ENCODE results near the gene PGAP1.

DNA sequence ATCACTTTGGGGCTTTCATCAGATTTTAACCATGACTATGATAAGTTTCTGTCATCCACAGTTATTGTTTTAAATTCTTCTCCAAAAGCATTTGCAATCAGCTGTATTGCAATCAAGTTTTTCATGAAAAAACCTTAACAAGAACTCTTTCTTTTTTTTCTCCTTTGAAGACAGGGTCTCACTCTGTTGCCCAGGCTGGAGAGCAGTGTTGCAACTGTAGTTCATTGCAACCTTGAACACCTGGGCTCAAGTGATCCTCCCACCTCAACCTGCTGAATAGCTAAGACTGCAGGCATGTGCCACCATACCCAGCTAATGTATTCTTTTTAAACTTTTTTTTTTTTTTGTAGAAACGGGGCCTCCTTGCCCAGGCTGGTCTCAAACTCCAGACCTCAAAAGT lies 71.9 kb downstream of the PGAP1 start:
- TF ChIP-seq POLR2A (IDR thresholded peaks at IDR 0.05; ENCODE audit: control extremely low read depth in 1 of 2, low read depth in 2 of 2, low read length in 2 of 2) (no peak), POLR2AphosphoS5 (IDR thresholded peaks at IDR 0.05; ENCODE audit: low read depth, low read length) (no peak), EZH2 (IDR thresholded peaks at IDR 0.05; ENCODE audit: low read depth, low read length, severe bottlenecking) (no peak), TBP (IDR thresholded peaks at IDR 0.05; ENCODE audit: low read depth, low read length) (no peak), JUN (IDR thresholded peaks at IDR 0.05; ENCODE audit: low read depth, low read length) (no peak), RBBP5 (IDR thresholded peaks at IDR 0.05; ENCODE audit: borderline replicate concordance, low read depth, low read length) (no peak), GTF2F1 (IDR thresholded peaks at IDR 0.05; ENCODE audit: borderline replicate concordance, low read depth, low read length) (no peak), ZNF274 (IDR thresholded peaks at IDR 0.05; ENCODE audit: borderline replicate concordance, extremely low read depth, low read length) (no peak), HDAC6 (IDR thresholded peaks at IDR 0.05; ENCODE audit: low read depth, low read length) (no peak), TAF7 (optimal IDR thresholded peaks at IDR 0.05; ENCODE audit: borderline replicate concordance, low read depth, low read length) (no peak), CHD1 (IDR thresholded peaks at IDR 0.05; ENCODE audit: low read depth, low read length) (no peak)
- TF ChIP-seq, protein P1, sequence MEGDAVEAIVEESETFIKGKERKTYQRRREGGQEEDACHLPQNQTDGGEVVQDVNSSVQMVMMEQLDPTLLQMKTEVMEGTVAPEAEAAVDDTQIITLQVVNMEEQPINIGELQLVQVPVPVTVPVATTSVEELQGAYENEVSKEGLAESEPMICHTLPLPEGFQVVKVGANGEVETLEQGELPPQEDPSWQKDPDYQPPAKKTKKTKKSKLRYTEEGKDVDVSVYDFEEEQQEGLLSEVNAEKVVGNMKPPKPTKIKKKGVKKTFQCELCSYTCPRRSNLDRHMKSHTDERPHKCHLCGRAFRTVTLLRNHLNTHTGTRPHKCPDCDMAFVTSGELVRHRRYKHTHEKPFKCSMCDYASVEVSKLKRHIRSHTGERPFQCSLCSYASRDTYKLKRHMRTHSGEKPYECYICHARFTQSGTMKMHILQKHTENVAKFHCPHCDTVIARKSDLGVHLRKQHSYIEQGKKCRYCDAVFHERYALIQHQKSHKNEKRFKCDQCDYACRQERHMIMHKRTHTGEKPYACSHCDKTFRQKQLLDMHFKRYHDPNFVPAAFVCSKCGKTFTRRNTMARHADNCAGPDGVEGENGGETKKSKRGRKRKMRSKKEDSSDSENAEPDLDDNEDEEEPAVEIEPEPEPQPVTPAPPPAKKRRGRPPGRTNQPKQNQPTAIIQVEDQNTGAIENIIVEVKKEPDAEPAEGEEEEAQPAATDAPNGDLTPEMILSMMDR (IDR thresholded peaks at IDR 0.05; ENCODE audit: control extremely low read depth in 1 of 3, insufficient read depth in 1 of 3, low read depth in 1 of 3, low read length in 3 of 3), result no peak

Measured in H1 (cell line).